ENCODE measurements around the gene AKNA. TPM values are rescaled to one million over a fixed set of nuclear protein-coding genes. Genes with fewer than 3 reads are reported as not detected.

The AKNA gene
- total RNA-seq, 1 donor from 2014 or later, result 5.4 TPM

DNA sequence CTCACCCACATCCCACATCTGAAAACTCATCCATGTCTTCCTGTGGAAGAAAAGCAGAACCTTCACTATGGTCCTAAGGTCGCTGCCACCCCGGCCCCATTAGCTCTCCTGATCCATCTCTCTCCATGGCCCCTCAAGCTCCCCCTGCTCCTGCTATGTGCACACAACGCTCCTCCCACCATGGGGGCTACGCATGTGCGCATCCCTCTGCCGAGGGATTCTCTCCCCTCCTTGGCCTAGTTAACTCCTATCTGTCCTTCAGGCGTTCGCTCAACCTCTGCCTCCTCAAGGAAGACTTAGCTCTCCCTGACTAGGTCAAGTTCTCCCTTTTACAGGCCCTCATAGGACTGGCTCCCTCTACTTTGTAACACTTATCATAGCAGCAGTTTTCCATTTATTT, 9.8 kb downstream of the AKNA start:
- no peak for DNase-seq (ENCODE audit: low read depth, low spot score)

DNA sequence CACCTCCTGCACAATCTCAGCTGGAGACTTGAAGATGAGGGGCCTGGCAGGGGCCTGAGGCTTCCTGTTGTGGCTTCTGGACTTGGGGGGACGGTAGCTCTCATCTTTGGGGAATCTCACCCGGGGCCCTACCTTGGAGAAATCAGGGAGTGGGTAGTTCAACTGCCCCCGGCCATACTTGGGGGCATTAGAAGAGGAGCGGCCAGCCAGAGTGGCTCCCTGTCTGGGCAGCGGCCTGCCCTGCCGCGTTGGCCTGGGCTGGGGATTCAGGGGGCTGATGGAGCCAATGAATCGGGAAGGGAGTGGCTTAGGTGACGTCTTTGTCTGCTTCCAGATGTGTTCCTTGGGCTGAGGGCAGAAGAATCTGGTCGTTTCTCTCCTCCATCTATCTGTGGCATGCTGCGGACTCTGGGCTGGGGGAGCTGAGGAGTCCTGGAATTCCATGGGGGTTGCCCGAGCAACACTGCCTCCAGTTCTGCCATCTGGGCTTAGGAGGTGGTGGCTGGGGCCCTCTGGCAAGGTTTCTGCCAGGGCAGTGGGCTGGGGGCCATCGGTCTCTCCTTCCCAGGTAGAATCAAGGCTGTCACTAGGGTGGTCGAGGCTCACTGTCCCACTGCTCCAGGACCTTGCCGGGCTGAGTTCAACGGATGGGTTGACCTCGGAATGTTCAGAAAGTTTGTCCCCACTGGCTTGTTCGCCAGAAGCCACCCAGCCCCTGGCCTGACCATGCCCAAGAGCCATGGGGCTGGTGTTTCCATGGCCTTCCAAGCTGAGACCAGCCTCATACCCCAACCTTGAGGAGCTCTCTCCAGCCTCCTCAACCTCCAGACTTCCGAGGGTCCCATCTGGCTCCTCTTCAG, 11.0 kb downstream of the AKNA start:
- no peak for DNase-seq (ENCODE audit: low read depth, low spot score)

DNA sequence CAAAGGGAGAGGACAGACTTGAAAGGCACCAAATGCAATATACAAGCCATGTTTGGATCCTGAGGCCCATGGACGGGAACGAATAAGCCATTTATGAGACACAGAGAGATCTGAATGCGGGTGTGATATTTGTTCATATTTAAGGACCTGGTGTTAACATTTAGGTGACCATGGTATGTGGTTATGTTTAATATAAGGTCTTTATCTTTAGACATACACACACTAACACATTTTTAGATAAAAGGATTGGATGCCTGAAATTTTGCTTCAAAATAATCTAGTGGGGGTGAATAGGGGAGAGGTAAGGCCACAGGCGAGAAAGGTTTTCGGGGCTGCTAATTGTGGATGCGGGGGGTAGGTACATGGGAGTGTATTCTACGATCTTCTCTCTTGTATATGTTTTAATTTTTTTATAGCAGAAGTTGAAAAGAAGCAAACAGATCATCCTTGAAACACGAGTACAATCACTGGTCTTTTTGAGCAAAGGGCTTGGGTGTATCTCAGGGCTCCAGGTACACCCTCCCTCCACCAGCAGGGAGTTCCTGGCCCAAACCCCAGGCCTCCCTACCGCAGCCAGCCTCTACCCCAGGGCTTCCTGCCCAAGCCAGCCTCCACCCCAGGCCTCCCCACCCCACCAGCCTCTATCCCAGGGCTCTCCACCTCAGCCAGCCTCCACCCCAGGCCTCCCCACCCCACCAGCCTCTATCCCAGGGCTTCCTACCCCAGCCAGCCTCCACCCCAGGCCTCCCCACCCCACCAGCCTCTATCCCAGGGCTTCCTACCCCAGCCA, 12.2 kb downstream of the AKNA start:
- no peak for DNase-seq (ENCODE audit: low read depth, low spot score)

DNA sequence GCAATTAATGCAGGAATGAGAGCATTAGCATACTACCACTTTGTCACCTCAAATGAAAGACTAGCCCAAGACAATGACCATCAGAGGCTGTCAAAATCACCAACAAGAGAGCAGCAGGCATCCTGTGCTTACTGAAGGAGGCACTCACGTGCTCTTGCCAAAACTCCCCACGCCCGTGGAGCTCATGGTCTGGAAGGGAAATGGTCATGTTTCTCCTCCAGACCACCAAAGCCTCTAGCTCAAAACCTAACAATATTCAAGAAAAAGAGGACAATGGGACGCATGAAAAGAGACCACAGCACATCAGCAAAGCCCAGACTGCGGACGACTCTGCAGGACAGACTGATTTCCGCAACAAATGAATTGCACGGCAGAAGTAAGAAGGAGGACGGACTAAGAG, 12.8 kb downstream of the AKNA start:
- no peak for DNase-seq (ENCODE audit: low read depth, low spot score)

DNA sequence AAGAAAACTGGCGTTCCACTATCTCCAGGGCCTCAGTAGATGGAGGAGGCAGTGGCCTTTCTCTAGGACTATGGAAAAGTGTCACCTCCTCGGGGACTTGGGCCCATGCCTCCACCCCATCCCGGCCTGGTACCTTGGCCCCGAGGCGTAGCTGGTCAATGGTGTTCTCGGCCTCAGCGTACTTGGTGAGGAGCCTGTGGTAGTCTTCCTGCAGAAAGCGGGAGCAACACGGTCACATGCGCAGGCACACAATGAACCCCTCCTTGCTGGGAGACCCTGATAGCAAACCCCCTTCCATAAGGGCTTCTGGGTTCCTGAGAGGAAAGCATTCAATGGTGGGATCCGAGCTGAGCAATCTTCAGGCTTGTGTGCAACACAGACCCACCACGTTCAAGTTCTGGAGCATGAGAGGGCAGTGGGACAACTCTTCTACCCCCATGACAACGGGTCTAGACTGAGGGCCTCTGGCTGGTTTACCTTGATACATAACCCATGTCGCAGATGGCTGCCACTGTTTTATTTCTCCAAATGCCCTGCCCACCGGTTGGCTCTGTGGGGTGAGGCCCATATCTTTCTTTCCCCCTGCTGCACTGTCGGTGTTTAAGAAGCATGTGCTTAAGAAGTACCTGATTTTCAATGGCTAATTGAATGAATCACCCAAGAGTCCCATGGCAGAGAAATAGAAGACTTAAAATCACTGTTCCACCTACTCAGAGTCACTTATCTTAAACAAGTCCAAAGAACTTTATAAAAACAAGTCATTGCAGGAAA, 13.6 kb downstream of the AKNA start:
- no peak for DNase-seq (ENCODE audit: low read depth, low spot score)

DNA sequence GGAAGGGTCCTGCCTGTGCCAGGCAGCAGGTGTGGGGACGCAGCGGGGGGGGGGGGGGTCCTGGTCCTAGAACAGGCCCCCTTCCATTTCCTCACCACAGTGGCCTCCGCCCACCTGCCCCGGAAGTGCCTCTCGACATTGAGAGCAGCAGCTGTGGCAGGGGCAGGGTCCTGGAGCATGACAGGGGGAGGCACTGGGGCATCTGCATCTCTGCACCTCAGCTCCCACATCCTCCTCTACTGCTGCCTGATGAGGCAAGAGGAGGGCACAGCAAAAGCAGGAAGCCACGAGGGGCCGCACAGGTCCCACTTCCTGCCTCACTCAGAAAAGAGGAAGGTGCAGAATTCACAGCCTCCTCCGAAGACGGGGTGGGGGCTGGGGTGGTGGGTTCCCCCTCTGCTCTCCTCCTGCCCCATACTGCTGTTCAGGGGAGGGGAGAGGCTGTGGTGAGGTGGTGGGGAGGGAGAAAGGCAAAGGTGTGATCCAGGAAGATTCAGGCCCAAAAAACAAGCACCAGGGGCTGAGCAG, 14.8 kb downstream of the AKNA start:
- DNase-seq (ENCODE audit: low read depth, low spot score), result no peak

DNA sequence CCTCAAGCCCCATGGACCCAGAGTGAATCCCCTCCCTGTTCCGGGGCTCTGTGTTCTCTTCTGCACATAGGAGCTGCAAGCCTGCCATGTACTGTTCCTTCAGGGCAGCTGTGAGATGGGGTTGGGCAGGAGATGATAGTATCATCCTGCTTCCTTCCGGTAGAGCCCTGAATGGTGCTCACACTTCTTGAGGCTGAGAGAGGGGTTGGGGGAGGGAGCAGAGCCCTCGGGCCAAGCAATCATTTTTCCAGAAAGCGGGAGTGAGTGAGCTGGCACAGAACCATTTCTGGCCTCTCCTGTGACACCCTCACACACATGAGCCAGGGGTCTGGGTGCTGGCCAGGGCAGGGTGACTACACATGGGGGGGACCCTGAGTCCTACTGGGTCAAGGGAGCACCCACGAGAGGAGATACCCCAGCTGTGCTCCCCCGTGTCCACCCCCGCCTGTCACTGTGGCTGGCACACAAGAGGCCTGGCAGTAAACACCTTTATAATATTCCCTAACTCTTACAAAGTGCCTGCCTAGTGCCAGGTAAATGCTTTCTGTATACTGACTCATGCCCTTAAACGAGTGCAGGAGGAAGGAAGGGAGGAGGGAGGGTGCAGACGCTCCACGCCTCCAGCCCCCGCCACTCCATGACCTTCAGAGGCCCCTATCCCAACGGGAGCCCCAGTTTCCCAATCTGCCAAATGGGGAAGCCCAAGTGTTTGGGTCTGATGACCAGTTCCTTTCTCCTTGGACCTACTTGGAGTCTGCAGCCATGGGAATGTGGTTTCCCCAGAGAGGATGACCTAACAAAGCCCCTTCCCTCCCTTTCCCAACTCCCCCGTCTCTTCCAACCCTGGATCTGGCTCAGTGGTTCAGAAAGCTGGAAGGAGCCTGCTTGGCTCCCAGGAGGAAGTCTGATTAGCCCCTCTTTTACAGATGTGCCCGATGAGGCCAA, 15.5 kb downstream of the AKNA start:
- DNase-seq (ENCODE audit: low read depth, low spot score), result no peak

DNA sequence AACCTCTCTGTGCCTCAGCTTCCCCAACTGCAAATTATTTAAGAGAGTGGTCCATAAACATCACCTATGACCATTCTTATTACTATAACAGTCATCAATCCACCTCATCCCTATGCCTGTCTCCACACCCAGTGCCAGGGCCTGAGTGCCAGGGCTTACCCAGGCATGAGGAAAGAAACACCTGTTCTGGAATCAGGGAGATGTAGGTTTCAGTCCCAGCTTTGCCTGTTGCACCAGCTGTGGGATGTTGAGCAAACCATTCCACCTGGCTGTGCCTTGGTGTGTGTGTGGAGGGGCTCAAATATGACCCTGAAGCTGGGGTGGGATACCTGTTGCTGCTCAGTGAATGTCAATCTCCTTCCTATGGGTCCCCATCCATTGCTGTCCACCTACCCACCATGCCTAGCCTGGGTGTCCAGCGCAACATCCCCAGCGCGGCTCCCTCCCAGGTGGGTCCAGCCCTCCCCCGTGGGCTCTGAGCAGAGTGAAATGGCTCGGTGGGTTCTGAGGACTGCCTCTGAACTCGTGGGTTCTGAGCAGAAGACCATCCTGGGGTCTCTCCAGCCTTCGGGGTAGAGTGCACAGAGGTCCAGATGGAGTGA, 16.3 kb downstream of the AKNA start:
- DNase-seq (ENCODE audit: low read depth, low spot score), result no peak

DNA sequence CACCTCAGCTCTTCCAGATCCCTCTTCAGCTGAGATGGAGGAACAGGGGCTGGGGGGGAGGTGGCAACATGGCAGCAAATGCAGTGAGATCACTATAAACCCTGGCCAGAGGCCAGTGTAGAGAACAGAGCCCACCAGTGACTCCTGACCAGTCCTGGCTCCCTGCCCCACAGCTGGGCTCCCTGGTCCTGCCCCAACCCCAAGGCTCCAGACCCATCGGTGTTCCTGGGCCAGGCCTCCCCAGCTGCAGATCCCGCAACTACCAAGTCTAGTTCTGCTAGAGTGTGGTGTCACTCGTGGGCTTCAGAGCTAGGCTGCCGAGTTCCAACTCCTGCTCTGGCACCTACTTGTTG, 16.8 kb downstream of the AKNA start:
- DNase-seq (ENCODE audit: low read depth, low spot score), result no peak

DNA sequence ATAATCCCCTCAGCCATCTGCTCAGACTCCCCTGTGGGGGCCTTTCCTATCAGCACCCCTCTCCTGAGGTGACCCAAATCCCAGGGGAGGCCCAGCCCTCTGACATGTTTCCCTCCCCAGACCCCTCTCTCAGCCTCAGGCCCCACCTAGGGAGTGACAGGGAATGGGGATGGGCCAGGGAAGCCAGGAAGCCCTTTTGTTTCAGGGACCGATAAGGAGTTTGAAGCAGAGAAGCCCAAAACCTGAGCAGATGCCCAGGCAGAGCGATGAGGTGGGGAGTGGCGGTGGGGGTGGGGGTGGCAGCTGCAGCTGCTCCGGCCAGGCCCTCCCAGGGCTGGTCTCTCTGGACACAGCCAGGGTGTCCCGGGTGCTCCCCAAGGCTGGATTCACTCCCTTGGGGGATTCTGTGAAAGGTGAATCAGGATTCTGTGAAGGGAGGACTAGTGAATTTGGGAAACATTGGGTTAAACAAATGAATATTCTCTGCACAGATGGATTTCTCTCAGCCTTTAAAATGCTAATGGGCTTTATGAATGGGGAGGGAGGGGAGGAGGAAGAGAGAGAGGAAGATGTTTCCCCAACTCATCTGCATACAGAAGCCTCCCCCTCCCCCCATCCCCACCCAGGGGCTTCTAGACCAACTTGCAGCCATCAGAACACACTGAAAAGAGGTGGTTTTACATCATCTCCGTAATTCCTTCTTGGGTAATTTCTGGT, 17.4 kb downstream of the AKNA start:
- no peak for DNase-seq (ENCODE audit: low read depth, low spot score)

DNA sequence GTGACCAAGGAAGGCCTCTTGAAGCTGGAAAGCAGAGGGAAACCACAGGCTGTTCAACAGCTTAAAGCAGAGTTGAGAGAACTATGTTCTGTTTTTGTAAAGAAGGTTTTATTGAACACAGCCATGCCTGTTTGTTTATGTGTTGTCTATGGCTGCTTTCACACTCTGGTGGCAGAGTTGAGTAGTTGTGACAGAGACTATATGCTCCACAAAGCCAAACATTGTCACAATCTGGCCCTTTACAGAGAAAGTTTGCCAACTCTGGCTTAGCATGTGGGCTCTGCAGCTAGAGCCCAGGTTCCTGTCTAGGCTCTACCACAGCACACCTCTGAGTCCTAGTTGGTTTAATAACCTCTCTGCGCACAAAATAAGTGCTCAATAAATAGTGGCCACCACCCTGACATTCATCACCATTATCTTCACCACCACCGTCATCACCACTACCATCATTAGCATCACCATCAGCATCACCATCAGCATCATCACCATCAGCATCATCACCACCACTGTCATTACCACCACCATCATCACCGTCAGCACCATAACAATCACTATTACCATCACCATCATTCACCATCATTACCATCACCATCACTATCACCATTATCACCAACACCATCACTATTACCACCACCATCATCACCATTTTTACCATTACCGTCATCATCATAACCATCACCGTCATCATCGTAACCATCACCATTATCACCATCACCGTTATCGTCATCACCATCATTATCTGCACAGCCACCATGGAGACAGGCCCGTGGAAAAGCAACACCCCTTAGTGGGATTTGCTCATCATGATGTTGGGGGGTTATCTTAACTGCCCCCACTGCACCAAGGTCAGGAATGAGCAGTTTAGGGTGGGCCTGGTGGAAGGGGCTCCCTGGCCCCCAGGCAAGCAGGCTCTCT, 18.3 kb downstream of the AKNA start:
- DNase-seq (ENCODE audit: low read depth, low spot score), result no peak

DNA sequence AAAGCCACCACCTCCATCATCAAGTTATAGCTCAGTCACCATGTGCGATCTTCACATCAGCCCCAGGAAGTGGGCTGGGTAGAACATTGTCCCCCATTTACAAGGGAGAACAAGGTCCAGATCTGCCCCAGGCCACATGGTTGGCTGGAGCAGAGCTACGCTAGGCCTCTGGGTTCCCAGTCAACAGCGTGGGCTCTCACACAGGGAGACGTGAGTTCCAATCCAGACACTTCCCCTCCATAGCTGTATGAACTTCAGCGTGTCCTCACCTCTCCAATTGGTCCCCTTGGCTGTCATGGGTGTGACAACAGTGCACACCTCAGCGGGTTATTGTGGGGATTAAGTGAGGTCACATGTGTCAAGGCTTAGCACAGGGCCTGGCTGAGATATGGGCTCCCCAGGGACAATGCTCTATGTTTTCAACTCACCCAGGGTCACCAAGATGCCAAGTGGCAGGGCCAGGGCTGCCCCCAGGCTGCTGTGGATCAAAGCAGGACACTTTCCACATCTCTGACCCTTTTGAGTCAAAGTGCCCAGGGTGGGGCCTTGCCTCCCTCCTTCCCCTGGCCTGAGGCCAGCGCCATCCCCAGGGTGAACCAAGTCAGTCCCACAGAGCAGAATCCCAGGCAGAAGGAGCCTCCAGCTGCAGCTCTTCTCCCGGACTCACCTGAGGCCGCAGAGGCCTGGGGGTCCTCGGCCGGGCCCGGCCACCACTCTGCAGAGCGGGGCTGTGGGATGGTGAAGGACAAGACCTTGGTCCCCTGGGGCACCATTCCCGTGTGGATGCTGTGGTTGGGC, 19.8 kb downstream of the AKNA start:
- DNase-seq (ENCODE audit: low read depth, low spot score), result no peak

DNA sequence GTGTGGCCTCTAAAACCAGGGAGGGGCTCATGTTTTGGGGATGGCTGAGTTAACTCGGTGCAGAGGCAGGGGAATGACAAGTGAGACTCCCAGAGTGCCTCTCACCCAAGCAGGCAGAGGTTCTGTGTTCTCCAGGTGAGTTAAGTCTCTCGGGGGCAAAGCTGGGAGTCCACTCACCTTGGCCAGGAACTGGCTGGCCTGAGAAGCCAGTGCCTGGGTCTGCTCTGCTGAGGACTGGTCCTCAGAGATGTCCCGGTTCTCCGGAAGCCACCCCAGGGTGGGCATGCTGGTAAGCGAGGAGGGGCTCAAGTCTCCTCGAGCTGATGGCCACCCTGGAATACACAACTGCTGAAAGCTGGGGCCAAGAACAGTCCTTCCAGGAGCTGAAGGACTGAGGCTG, 20.4 kb downstream of the AKNA start:
- no peak for DNase-seq (ENCODE audit: low read depth, low spot score)

DNA sequence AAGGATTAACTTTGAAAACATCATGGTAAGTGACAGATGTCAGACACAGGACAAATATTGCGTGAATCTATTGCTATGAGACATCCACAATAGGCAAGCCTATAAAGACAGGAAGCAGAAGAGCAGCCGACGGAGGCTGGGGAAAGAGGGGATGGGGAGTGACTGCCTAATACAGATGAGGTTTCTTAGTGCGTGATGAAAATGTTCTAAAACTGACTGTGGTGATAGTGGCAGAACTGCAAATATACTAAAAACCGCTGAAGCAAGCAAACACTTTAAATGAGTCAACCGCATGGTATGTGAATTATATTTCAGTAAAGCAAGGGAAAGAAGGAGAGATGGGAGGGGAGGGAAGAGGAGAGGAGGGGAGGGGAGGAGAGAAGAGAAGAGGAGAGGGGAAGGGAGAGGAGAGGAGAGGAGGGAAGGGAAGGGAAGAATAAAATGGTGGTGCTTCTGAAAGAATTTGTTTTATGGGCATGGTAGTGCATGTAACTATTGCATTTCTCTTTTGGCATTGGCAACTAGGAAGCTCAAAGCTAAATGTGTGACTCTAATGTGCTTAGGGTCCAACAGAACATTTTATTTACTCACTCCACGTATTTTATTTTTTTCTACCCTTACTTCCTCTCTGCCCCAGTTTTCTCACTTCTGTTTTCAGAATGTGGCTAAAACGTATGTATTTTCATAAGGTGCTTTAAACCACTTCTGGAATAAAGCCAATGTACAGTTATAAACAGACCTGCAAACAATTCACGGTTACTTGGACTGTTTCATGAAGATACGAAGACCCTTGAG, 21.3 kb downstream of the AKNA start:
- no peak for DNase-seq (ENCODE audit: low read depth, low spot score)

DNA sequence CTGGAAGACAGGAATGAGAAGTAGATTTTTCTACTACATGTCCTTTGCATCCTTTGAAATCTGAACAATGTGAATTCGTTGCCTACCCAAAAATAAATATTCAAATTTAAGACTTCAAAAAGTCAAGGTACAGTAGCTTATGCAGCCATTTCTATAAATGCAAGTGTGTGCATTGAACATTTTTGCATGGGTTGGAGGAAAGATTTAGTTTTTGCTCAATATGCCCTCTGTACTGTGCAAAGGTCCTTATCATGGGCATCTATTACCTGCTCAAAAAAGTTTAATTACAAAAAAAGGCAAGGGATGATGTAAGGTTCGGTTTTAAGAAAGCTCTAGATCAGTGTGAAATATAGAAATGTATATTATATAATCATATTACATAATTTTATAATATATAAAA, 22.6 kb downstream of the AKNA start:
- DNase-seq (ENCODE audit: low read depth, low spot score), result no peak

DNA sequence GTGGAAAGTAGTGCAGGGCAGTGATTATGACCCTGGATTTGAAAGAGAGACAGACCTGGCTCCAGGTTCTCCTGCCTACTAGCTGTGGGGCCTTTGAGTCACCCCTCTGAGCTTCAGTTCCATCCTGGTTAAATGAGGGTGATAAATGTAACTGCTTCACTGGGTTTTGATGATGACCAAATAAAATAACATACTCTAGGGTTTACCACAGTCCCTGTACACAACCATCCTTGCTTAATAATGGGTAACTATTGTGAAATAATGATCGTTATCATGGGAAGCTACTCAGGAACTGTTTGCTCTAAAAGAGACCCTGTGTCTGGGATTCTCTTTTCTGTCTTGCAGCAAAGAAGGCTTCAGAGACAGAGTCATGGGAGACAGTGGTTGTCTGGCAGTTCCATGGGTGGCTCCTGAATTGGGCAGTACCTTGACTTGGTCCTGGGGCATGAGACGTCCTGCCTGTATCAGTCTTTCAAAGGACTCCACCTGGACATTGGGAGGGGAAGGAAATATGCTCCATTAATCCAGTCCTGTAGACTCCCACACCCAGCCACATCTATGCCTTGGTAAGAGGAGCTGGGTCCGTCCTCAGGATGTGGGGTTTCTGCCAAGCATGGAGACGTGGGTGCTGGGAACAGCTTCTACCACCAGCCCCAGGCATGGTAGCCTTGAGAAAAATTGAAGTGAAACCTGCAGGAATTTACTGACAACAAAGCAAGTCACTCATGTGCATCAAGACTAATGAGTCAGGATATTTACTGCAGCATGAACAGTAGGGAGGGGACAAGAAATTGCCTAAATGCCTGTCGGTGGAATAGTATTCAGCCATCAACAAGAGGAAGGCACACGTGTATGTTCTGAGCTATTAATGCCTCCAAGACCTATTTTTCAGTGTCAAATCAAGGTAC, 23.4 kb downstream of the AKNA start:
- DNase-seq (ENCODE audit: low read depth, low spot score), result no peak
